GM21526 (cell line): ENCODE results near the gene SPTBN5.

Source experiments
- ATAC-seq: cut with Tn5 transposase; IDR thresholded peaks from one replicate; pipeline ENCODE4 v1.9.1; 2021; ENCODE audit warnings: moderate library complexity; ENCODE audit not compliant: unreplicated experiment, low FRiP score

SPTBN5 gene

DNA sequence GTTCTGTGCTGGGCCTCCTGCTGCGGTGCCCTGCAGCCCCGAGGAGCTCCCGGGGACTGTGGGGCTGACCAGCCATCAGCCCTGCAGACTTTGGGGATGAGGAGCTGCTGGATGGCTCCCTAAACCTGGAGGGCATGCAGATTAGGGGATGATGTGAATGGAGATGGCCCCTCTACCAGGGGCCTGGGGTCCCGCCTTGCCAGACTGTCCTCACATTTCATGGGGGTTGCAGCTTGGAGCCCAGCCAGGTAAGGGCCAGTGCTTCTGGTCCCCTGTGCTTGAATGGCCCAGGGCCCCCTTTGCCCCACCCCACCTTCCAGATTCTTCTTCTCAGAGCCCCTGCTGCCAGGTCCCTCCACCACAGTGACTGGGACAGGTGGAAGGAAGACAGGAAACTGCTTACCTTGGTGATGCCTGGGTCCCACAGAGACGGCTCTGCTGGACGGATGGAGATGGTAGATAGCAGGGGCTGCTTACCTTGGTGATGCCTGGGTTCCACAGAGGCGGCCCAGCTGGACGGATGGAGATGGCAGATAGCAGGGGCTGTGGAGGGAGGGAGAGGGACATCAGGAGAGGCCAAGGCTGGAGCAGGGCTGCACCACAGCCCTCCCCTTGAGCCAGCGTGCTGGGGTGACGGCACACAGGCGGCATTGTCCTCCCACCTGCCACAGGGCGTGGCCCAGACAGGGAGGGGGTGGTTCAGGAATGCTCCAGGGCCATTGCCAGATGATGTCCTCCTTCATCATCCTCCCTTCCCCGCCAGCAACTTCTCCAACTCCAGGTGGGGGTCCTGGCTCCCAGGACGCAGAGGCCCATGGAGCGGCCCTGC lies at the start of gene SPTBN5:
Gene SPTBN5, minus strand, starts transcription at position 632 of the 829 bp plus-strand sequence. Its CDS starts 556 bp downstream, at position 76.
- no peak for ATAC-seq

DNA sequence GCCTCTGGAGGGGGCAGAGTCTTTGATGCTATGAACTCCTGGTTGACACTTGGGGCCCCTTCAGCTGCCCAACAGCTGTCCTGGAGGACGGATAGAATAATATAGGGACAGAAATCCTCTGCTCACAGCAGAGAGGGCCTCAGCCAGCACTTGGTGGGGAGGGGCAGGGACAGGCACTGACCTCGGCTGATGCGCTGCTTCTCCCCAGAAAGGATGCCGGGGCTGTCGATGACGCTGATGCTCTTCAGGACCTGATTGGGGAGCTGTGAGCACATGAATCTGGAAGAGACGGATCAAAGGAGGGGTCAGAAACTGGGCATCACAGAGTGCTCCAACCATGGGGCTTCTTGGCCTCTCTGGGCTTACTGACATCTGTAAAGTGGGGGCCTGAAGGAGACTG lies 49.0 kb upstream of the SPTBN5 start:
- ATAC-seq: no peak

- no peak for ATAC-seq
Measured at GRCh38 chr15:41941644-41942415, 48.0 kb upstream of the SPTBN5 start.

- no peak for ATAC-seq
Measured at GRCh38 chr15:41940441-41940857, 46.6 kb upstream of the SPTBN5 start.

GRCh38 chr15:41939986-41940385 lies 46.1 kb upstream of the SPTBN5 start:
- ATAC-seq: no peak

DNA sequence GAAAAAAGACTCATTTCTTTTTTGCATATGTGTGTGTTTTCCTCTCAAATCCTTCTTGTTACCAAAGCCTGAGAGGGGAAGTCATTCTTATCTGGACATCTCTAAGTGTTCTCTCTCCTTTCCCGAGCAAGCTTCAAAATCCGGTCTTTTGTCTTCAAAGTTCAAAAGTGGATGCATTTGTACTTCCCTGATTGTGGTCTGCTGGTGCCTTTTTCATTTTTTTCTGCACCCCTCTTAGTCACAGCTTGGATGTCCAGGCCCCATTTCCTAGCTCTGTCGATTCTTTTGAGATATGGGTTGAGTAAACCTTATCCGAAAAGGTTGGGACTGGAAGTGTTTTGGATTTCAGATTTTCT lies 43.7 kb upstream of the SPTBN5 start:
- no peak for ATAC-seq

DNA sequence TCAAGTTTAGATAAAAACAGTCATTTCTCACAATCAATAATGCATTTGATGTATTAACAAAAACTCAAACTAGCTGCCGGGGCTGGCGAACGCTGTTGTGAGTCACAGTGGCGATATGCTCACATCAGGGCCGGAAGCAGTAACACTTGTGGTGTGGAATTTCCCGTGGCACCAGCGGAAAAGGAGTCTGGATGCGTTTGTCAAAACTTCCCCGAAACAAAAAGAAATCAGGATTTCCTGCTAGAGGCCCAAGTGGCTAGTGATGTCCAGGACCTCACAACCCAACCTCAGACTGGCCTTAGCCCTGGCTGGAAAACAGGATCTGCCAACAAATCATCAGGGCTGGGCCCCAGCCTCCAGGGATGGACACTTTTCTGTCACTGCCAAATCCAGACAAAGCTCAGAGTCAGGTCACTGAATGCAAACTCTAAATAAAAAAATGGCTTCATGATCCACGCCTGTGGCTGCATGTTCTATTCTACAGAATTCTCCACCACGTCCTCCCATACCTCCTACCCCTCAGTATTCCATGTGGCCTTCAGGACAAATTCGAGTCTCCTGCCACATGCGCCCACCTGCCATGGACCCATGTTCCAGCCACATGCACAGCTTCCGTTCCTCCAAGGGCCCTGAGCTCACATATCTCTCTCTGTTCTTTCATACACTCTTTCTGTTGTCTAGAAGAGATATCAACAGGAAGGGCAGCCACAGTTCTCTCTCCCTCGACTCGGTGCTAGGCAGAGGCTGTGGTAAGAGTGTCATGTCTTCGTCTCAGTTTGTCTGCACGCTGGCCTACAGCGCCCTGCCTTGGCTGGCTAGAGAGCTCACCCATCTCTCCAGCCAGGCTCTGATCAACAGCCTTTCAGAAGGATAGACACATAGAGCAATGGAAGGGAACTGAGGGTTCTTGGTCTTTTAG lies 43.1 kb upstream of the SPTBN5 start:
- ATAC-seq: no peak

DNA sequence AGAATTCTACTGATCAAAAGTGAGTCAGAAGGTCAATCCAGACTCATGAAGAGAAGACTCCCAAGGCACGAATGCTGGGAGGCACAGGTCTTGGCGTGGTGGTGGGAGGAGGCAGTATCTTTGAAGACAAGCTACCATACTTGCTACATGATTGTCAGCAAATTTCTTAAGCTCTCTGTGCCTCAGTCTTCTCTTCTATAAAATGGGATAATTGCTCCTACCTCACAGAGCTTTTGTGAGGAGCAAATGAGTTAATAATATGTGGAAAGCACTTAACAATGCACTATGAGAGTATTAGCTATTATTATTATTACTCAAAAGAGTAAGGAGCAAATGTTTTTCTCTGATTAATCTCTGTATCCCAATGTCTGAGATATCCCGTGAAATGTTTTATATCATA lies 42.3 kb upstream of the SPTBN5 start:
- ATAC-seq: no peak

GRCh38 chr15:41935566-41936020 lies 41.7 kb upstream of the SPTBN5 start:
- ATAC-seq: no peak

DNA sequence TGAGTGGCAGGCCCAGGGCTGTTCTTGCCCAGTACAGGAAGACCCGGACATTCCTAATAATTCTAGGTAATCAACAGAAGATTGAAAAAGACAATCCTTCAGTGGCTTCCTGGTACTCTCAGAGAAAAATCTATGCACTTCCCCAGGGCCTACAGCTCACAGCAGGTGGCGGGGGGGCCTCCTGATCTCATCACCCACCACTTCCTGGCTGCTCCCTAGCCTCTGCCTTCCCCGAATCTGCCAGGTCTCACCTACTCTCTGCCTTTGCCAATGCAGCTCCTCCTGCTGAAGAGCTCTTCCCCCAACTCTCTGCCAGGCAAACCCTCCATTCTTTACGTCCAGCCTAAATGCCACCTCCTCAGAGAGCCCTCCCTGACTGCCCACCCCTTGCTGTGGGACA lies 41.0 kb upstream of the SPTBN5 start:
- ATAC-seq: no peak

DNA sequence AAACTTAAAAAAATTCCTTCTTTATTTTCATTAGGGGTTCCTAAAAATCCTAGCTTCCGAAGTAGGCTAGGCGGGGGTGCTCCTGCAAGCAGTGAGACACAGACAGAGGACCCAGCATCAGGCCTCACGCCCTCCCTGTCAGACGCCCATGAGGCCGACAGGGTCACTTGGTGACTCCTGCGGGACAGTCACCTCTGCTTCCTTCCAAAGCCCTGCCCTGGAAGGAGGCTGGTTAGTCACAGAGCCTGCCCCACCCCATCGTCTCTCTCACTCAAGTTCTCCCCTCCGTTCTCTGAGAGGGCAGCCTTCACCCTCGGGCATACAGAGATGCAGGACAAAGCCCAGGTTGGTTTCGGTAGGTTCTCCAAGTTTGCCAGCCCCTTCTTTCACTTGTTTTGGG lies 39.9 kb upstream of the SPTBN5 start:
- no peak for ATAC-seq

DNA sequence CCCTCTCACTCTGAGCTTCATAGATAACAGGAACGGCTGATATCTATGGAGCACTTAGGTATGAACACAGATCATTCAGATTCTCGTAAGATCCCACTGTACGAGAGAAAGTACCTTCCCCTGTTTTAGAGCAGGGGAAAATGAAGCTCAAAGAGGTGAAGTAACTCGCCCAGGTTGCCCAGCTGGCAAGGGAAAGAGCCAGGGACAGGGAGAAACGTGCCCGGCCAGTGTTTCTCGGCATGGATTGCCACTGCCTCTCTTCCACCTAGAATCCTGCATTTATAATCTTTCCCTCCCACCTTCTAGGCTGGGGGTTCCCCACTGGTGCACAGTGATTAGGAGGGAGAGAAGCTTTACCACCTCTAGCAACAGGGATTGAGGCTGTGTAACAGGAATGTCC lies 39.5 kb upstream of the SPTBN5 start:
- ATAC-seq: no peak

- ATAC-seq: no peak
Measured at GRCh38 chr15:41932511-41933289, 38.8 kb upstream of the SPTBN5 start.

- ATAC-seq: no peak
Measured at GRCh38 chr15:41932101-41932500, 38.2 kb upstream of the SPTBN5 start.

DNA sequence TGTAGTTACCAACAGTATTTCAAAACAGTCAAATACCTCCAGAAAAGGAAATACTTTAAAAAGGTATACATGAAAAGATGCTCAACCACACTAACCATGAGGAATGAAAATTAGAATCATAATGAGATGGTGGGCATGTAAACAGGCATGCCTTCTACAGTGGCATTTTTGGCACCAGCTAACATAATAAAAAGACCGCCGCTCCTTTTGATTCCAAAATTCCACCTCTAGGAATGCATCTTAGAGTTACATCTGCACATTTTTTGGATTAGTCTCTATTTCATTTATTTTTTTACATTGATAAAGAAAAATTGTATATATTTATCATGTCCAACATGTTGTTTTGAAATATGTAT lies 37.0 kb upstream of the SPTBN5 start:
- no peak for ATAC-seq

DNA sequence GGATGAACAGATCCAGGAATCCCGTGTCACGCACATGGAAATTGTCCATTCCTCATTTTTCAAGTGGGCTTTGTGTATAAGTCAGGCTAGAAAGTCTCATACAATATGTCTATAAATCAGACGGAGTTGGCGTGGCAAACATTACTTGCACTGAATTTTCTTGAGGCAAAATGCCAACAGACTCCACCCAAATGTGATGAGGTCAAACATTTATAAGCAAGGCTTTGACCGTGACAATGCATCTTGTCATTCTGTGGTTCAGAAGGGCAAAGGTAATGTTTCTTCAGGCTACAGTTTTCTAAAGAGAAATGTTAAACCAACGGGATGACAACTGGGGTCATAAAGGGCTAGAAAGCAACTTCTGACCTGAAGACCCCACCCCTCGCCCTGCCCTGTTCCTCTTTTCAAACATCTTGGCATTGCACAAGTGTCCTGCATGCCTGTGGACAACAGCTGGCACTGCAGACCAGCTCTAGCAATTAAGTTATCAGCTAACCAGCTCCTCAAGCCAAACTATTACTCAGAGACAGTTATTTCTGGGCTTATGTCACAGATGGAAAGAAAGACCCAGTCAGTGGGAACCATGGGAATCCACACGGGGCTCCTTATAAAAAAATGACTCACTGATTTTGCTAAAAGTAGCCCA lies 36.5 kb upstream of the SPTBN5 start:
- no peak for ATAC-seq

- peak; percentile 60 for ATAC-seq
Measured at GRCh38 chr15:41928637-41929620, 35.1 kb upstream of the SPTBN5 start.

DNA sequence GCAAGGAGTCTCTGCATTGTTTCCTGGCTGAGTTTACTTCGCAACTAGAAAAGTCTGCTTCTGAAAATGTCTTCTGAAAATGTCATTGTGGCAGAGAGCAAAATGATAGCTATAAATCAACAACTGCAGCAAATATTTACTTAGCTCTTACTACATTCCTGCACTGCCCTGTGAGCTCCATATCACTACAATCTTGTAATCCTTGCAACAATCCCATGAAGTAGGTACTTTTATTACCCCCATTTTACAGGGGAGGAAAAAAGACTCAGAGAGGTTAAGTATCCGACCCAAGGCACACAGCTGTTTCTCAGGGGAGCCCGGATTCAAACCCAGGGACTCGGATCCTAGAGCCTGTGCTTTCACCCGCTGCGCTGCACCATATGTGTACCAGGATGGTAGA lies 34.2 kb upstream of the SPTBN5 start:
- no peak for ATAC-seq
